Activated T-helper 1 cell treated with anti-CD3 and anti-CD28 coated beads, Interleukin-12 subunit alpha, Interleukin-12 subunit beta, Interleukin-2, Interleukin-4 antibody, amounts not matched to agents 30 ng/mL and 10 ng/mL and 1 ng/mL, durations not matched to agents 14 hours and 24 hours and 36 hours (primary cell): ENCODE results near the gene NOCT. TPM values are rescaled to one million over a fixed set of nuclear protein-coding genes. Genes with fewer than 3 reads are reported as not detected.
"Not testable (repeated sequence)": the region's sequence is repeated elsewhere in the genome, so short reads cannot be mapped to it uniquely, and the experiment has no call there.

Experiments used
- DNase-seq: peaks from one replicate; pipeline ENCODE4 v3.0.0; 2021; ENCODE audit warnings: low spot score
- H3K27ac Mint-ChIP-seq: one replicate; pipeline ENCODE4 v1.8.0; 2021; ENCODE audit warnings: mild to moderate bottlenecking, mixed read lengths
- H3K27me3 Mint-ChIP-seq: one replicate; pipeline ENCODE4 v1.8.0; 2022; ENCODE audit warnings: mild to moderate bottlenecking, moderate library complexity, mixed read lengths; ENCODE audit not compliant: insufficient read depth
- H3K36me3 Mint-ChIP-seq: one replicate; pipeline ENCODE4 v1.8.0; 2021; ENCODE audit warnings: low read depth, mixed read lengths
- H3K4me1 Mint-ChIP-seq: one replicate; pipeline ENCODE4 v1.8.0; 2021; ENCODE audit warnings: low read depth, mixed read lengths
- H3K4me3 Mint-ChIP-seq: one replicate; pipeline ENCODE4 v1.8.0; 2021; ENCODE audit warnings: mild to moderate bottlenecking, moderate library complexity, mixed read lengths
- H3K9me3 Mint-ChIP-seq: one replicate; pipeline ENCODE4 v1.8.0; 2021; ENCODE audit warnings: mixed read lengths
- intact Hi-C: fragments of 100-400 bp; cut with micrococcal nuclease; formaldehyde crosslinking; loops from one replicate; pipeline ENCODE4 v1.15.1; 2024
- total RNA-seq: library from RNA; stranded (reverse); gene quantifications from 2 replicates; pipeline ENCODE4 v1.2.3, GENCODE V29; 2022

NOCT gene
- total RNA-seq, 1 donor from 2014 or later: 24.1 TPM

DNA sequence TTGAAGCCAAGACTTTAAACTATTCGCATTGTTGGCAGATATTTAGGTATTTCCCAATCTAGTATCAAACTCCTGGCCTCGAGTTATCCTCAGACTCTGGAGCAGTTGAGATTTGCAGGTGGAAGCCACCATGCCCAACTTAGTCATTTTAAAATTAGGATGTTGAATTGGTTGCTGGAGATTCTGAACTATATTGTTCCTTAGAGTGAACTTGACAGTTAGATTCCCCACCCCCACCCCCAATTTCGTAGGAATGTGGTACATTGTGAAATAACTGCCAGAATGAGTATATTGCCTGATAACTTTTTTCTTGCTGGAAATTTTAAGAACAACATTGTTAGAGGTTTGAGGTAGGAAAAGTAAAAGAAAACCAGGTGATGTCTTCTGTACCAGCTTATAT, 2.3 kb downstream of the NOCT start:
- peak overlapping the region; percentile 30 for H3K4me3 Mint-ChIP-seq
- peaks cover 16% of the 10 kb centered on the region for H3K36me3 Mint-ChIP-seq
- no peaks in the 10 kb centered on the region for H3K9me3 Mint-ChIP-seq
- intact Hi-C loops: loop anchor here (1.0 to 10.0 kb wide), 3 partner anchors 12 to 639 kb away; no protein-coding TSS in a partner anchor
- H3K27me3 Mint-ChIP-seq: no peaks in the 10 kb centered on the region
- no peak for DNase-seq
- H3K27ac Mint-ChIP-seq: no peak overlapping the region
- peaks cover 44% of the 10 kb centered on the region for H3K4me1 Mint-ChIP-seq

DNA sequence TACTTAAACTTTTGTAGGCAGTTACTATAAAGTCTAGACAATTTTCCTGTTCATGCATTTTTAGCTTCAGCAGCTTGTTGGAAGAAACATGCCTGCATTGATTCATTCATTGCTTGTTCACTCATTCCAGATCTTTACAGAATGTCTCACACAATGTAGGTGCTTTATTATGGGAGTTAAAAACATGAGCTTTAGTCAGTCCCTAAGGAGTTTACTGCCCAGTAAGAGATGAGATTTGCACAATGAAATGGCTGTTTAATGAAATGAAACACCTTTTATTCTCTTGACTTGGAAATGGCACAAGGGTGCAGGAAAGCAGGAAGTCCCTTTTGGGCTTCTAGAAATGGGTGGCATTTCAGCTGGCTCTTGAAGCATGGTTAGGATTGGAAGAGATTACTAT, 2.9 kb downstream of the NOCT start:
- H3K9me3 Mint-ChIP-seq: no peaks in the 10 kb centered on the region
- peaks cover 44% of the 10 kb centered on the region for H3K4me1 Mint-ChIP-seq
- H3K27me3 Mint-ChIP-seq: no peaks in the 10 kb centered on the region
- H3K27ac Mint-ChIP-seq: no peak overlapping the region
- peak overlapping the region; percentile 30 for H3K4me3 Mint-ChIP-seq
- no peak for DNase-seq
- peaks cover 19% of the 10 kb centered on the region for H3K36me3 Mint-ChIP-seq
- intact Hi-C loops: loop anchor here (1.0 to 10.0 kb wide), 3 partner anchors 12 to 639 kb away; no protein-coding TSS in a partner anchor

DNA sequence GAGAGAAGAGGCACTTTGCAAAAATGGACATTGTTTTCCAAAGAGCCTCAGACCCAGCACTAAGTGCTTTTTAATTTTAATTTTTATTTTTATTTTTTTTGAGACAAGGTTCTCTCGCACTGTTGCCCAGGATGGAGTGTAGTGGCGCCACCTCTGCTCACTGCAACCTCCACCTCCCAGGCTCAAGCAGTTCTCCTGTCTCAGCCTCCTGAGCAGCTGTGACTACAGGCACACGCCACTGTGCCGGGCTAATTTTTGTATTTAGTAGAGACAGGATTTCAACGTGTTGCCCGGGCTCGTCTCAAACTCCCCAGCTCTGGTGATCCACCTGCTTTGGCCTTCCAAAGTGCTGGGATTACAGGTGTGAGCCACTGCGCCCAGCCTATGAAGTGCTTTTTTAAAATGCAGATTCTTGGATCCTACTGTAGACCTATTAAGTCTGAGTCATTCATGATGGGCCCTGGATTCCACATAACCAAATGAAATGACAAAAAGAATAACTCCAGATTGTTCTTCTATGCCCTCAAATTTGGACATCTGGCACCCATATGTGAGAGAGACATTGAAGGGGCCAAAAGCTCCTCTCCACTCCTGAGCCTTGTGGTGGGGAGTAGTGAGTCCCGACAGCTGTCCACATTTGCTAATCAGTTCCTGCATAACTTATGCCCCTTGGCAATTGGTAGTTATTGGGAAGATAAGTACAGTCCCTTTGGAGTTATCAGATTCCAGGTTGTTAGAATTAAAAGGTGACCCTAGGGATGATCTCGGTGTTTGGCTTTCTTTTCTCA, 3.6 kb downstream of the NOCT start:
- Mint-ChIP-seq H3K4me3 (peak overlapping the region; percentile 30), H3K27me3 (no peaks in the 10 kb centered on the region), H3K9me3 (no peaks in the 10 kb centered on the region), H3K27ac (no peak overlapping the region), H3K36me3 (peaks cover 19% of the 10 kb centered on the region), H3K4me1 (peaks cover 39% of the 10 kb centered on the region)
- no peak for DNase-seq
- intact Hi-C loops: loop anchor here (1.0 to 10.0 kb wide), 3 partner anchors 11 to 638 kb away; no protein-coding TSS in a partner anchor

DNA sequence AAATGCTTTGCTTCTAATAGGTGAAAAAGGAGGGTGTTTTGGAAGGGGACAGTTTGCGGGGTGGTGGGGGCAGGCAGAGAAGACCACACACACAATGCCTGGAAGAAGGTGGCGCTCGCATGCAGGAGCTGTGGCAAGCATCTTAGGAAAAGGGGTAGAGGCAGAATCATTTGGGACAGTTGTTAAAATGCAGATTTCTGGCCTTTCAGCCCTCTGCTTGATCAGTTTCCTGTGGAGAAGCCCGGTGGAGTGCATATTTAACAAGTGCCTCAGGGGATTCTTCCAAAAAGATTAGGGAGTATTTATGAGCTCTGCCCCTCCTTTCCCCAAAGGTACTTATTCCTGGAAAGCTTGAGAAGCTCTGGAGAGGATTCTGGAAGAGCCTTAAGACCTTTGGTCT, 4.8 kb downstream of the NOCT start:
- Mint-ChIP-seq H3K36me3 (peaks cover 19% of the 10 kb centered on the region), H3K4me3 (no peak overlapping the region), H3K4me1 (peaks cover 32% of the 10 kb centered on the region), H3K9me3 (no peaks in the 10 kb centered on the region), H3K27me3 (no peaks in the 10 kb centered on the region), H3K27ac (no peak overlapping the region)
- DNase-seq: no peak
- intact Hi-C loops: no loop called here

DNA sequence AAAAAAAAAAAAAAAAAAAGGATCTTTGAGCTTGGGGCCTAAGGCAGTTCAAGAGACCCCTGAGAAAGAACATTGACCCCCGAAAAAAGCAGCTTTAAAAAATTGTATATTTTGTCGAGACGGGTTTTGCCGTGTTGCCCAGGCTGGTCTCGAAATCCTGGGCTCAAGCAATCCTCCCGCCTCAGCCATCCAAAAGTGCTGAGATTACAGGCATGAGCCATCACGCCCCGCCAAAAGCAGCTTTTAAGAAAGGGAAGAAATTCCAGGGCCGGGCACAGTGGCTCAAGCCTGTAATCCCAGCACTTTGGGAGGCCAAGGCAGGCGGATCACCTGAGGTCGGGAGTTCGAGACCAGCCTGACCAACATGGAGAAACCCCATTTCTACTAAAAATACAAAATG, 5.5 kb downstream of the NOCT start:
- DNase-seq, intact Hi-C loops, H3K9me3 Mint-ChIP-seq, H3K27me3 Mint-ChIP-seq, H3K4me3 Mint-ChIP-seq, H3K27ac Mint-ChIP-seq: not testable (repeated sequence)
- peaks cover 19% of the 10 kb centered on the region for H3K36me3 Mint-ChIP-seq
- H3K4me1 Mint-ChIP-seq: peaks cover 33% of the 10 kb centered on the region

DNA sequence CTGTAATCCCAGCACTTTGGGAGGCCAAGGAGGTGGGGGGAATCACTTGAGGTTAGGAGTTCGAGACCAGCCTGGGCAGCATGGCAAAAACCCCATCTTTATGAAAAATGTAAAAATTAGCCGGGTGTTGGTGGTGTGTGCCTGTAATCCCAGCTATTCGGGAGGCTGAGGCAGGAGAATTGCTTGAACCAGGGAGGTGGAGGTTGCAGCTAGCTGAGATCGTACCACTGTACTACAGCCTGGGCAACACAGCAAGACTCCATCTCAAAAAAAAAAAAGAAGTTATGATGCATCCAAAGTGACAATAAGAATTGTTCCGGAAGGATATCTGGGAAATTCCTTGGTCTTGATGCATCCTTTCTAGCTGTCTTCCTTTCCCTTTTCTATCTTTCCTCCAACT, 7.3 kb downstream of the NOCT start:
- H3K4me1 Mint-ChIP-seq: peaks cover 32% of the 10 kb centered on the region
- no peaks in the 10 kb centered on the region for H3K9me3 Mint-ChIP-seq
- peaks cover 19% of the 10 kb centered on the region for H3K36me3 Mint-ChIP-seq
- DNase-seq: no peak
- no peak overlapping the region for H3K4me3 Mint-ChIP-seq
- intact Hi-C loops: no loop called here
- no peaks in the 10 kb centered on the region for H3K27me3 Mint-ChIP-seq
- H3K27ac Mint-ChIP-seq: no peak overlapping the region

DNA sequence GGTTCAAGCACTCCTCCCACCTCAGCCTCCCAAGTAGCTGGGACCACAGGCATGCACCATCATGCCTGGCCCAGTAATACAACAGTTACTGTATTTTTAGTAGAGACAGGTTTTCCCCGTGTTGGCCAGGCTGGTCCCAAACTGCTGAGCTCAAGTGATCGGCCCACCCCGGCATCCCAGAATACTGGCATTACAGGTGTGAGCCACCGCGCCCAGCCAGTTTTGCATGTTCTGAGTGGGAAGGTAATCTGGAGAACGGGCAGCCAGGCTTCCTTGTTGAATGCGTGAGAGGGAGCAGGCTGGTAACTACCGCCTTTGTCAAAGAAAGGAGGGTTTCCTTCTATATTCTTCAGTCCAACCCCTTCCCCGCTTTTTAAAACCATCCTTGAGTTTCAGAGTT, 9.1 kb downstream of the NOCT start:
- Mint-ChIP-seq H3K4me1 (peaks cover 14% of the 10 kb centered on the region), H3K9me3 (no peaks in the 10 kb centered on the region), H3K27me3 (no peaks in the 10 kb centered on the region), H3K36me3 (peaks cover 12% of the 10 kb centered on the region), H3K27ac (no peak overlapping the region), H3K4me3 (no peak overlapping the region)
- DNase-seq: no peak
- intact Hi-C loops: no loop called here

DNA sequence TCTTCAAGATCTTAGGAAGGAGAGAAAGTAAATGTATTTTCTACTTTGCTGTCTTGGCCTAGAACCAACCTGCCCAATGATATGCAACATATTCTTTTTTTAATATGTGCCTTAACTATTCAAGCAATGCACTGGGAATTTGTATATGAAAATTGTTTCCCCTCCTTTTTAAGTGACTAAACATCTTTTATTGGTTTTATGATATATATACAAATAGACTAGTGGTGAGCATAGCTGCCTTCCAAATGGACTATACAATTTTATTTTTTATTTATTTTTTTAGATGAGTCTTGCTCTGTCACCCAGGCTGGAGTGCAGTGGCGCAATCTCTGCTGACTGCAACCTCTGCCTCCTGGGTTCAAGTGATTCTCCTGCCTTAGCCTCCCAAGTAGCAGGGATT, 10.3 kb downstream of the NOCT start:
- DNase-seq: no peak
- peaks cover 9% of the 10 kb centered on the region for H3K36me3 Mint-ChIP-seq
- H3K27ac Mint-ChIP-seq: no peak overlapping the region
- H3K4me1 Mint-ChIP-seq: peaks cover 13% of the 10 kb centered on the region
- no peaks in the 10 kb centered on the region for H3K27me3 Mint-ChIP-seq
- H3K9me3 Mint-ChIP-seq: no peaks in the 10 kb centered on the region
- no peak overlapping the region for H3K4me3 Mint-ChIP-seq
- intact Hi-C loops: no loop called here

DNA sequence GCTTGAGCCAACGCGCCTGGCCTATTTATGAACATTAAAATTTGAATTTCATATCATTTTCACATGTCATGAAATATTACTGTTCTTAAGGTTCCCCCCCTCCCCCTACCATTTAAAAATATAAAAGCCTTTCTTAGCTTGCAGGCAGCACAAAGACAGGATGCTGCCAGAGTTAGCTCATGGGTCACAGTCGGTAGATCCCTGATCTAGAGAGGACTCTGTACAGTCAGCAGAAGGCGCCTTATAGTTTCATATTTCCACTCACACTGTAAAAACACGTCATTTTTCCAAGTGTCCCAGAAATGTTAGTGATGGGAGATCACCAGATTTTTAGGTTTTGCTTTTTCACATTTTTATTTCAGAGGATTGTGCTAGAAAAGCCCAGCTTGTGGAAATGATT, 12.2 kb downstream of the NOCT start:
- Mint-ChIP-seq H3K27me3 (no peaks in the 10 kb centered on the region), H3K4me3 (no peak overlapping the region), H3K36me3 (peaks cover 7% of the 10 kb centered on the region), H3K9me3 (no peaks in the 10 kb centered on the region), H3K4me1 (peaks cover 20% of the 10 kb centered on the region), H3K27ac (no peak overlapping the region)
- DNase-seq: no peak
- intact Hi-C loops: no loop called here

DNA sequence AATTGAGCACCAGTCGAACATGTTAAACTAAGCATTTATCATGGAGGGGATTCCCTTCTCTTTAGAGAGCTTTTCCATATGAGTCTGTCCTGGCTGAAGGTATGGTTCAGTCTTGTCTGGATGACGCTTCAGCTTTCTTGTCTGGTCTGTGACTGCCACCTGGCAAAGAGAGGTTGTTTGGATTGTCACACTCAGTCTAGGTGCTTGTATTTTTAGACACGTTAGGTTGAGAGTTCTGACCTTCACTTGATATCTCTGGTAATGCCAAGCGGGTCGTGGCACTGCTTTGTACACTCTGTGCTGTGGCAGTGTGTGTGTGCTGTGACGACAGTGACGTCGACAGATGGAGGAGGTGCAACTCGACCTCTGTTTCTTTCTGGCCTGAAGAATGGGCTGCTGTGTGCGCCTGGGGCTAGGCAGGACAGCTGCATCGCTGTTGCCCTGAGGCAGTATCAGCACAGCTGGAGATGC, 12.6 kb downstream of the NOCT start:
- no peak for DNase-seq
- no peaks in the 10 kb centered on the region for H3K27me3 Mint-ChIP-seq
- intact Hi-C loops: no loop called here
- H3K36me3 Mint-ChIP-seq: peaks cover 5% of the 10 kb centered on the region
- no peak overlapping the region for H3K27ac Mint-ChIP-seq
- H3K4me1 Mint-ChIP-seq: peaks cover 20% of the 10 kb centered on the region
- H3K9me3 Mint-ChIP-seq: no peaks in the 10 kb centered on the region
- no peak overlapping the region for H3K4me3 Mint-ChIP-seq

DNA sequence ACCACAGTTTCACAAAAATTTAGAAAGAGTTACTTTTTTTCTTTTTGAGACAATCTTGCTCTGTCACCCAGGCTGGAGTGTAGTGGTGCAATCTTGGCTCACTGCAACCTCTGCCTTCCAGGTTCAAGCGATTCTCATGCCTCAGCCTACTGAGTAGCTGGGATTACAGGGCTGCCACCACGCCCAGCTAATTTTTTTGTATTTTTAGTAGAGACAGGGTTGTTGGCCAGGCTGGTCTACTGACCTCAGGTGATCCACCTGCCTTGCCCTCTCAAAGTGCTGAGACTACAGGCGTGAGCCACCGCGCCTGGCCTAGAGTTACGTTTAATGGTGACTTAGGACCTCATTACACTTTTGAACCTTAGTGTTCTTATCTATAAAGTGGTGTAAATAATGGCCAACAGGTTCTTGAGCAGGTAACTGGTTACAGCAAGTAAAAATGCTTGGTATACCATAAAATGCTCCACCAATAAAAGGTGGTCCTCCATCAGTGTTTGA, 14.3 kb downstream of the NOCT start:
- H3K4me3 Mint-ChIP-seq, H3K9me3 Mint-ChIP-seq: not testable (repeated sequence)

DNA sequence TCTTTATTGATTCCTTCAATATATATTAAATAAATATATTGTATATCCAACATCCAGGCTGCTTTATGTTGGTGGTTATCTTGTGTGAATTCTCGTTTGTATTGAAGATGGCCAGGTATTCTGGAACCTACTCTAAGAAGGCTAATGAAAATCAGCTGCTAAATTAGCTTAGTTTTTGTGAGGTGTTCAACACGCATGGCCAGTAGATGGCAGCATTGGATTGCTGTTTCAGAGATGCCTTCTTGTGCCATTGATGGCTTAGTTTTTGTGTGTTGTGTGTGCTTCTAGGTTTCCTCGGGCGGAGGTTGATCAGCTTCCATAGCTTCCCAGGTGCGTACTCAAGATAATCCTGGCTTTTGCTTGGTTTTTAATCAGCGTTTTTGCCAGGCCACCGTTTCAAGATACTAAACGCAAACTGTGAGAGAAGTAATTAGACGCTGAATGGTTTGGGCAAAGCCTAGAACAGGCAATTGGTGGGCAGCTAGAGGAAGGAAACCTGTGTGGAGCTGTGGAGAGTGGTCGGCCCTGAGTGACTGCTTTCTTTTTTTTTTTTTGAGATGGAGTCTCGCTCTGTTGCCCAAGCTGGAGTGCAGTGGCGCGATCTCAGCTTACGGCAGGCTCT, 15.1 kb downstream of the NOCT start:
- DNase-seq: peak; percentile 55
- Mint-ChIP-seq H3K27ac (no peak overlapping the region), H3K9me3 (no peaks in the 10 kb centered on the region), H3K4me1 (peaks cover 15% of the 10 kb centered on the region), H3K36me3 (peaks cover 6% of the 10 kb centered on the region), H3K27me3 (no peaks in the 10 kb centered on the region), H3K4me3 (no peak overlapping the region)
- intact Hi-C loops: loop anchor here (1.0 to 2.0 kb wide), 6 partner anchors 12 to 270 kb away; partner anchors contain the start of genes ELF2 and NAA15

More for the DNA sequence above, 14.3 kb downstream of the NOCT start:
- intact Hi-C loops: loop anchor here (1.0 to 2.0 kb wide), 6 partner anchors 12 to 271 kb away; partner anchors contain the start of genes ELF2 and NAA15
- DNase-seq, H3K27ac Mint-ChIP-seq, H3K36me3 Mint-ChIP-seq, H3K27me3 Mint-ChIP-seq: not testable (repeated sequence)
- peaks cover 20% of the 10 kb centered on the region for H3K4me1 Mint-ChIP-seq

DNA sequence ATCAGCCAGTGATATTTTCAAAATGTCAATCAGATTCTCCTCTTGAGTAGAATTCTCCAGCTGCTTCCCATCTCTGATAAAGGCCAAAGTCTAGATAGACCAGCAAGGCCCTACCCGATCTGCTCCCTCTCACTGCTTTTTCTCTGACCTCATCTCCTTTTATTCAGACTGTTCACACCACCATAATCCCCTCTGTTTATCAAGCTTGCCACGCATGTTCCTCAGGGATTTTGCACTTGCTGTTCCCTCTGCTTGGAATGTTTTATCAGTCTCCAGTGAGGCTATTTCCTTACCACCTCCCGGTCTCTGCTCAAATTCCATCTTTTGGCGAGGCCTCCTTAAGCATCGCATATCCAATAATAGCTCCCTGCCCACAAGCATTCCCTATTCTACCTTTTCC, 20.1 kb downstream of the NOCT start:
- H3K27ac Mint-ChIP-seq: no peak overlapping the region
- no peaks in the 10 kb centered on the region for H3K27me3 Mint-ChIP-seq
- H3K4me3 Mint-ChIP-seq: no peak overlapping the region

More for the DNA sequence above, 20.1 kb downstream of the NOCT start:
- intact Hi-C loops: no loop called here
- H3K9me3 Mint-ChIP-seq: no peaks in the 10 kb centered on the region
- peaks cover 9% of the 10 kb centered on the region for H3K4me1 Mint-ChIP-seq
- H3K36me3 Mint-ChIP-seq: peaks cover 8% of the 10 kb centered on the region
- DNase-seq: no peak
